Trophoblast cell (in vitro differentiated cells and primary cell): ENCODE measurements around the gene KIT. TPM values are rescaled to one million over a fixed set of nuclear protein-coding genes. Genes with fewer than 3 reads are reported as not detected.

ENCODE experiments used
- DNase-seq, 2 donors: peaks; one replicate each; pipeline ENCODE4 v3.0.0-alpha.2; 2016
- H2AFZ ChIP-seq: 2 replicates; pipeline ENCODE4 v1.6.1; 2013; ENCODE audit warnings: low read length, moderate library complexity, mild to moderate bottlenecking; ENCODE audit not compliant: insufficient read depth, poor library complexity
- H2AK5ac ChIP-seq: 2 replicates; pipeline ENCODE4 v1.6.1; 2013; ENCODE audit warnings: mild to moderate bottlenecking, low read length
- H2BK120ac ChIP-seq: 2 replicates; pipeline ENCODE4 v1.6.1; 2013; ENCODE audit warnings: low read length, mild to moderate bottlenecking, moderate library complexity; ENCODE audit not compliant: insufficient read depth, poor library complexity
- H2BK12ac ChIP-seq: 2 replicates; pipeline ENCODE4 v1.6.1; 2013; ENCODE audit warnings: mild to moderate bottlenecking, low read length, moderate library complexity
- H2BK5ac ChIP-seq: 2 replicates; pipeline ENCODE4 v1.6.1; 2013; ENCODE audit warnings: low read length, low read depth, moderate library complexity, mild to moderate bottlenecking; ENCODE audit not compliant: poor library complexity
- H3K14ac ChIP-seq: 2 replicates; pipeline ENCODE4 v1.6.1; 2013; ENCODE audit warnings: mild to moderate bottlenecking, low read length
- H3K18ac ChIP-seq: 2 replicates; pipeline ENCODE4 v1.6.1; 2013; ENCODE audit warnings: mild to moderate bottlenecking, low read length
- H3K23ac ChIP-seq: 2 replicates; pipeline ENCODE4 v1.6.1; 2013; ENCODE audit warnings: low read length
- H3K27ac ChIP-seq: 2 replicates; pipeline ENCODE4 v1.5.1; 2013; ENCODE audit warnings: low read depth, mild to moderate bottlenecking, inconsistent platforms, low read length, moderate library complexity
- H3K27me3 ChIP-seq: 2 replicates; pipeline ENCODE4 v1.6.1; 2013; ENCODE audit warnings: inconsistent platforms, mild to moderate bottlenecking, low read length, moderate library complexity; ENCODE audit not compliant: insufficient read depth
- H3K36me3 ChIP-seq, 2 experiments: 1 replicate in 1 of 2; 2 replicates in 1 of 2; pipeline ENCODE4 v1.6.1; 2013; ENCODE audit warnings: low read length in 2 of 2, mild to moderate bottlenecking in 2 of 2, moderate library complexity in 1 of 2; ENCODE audit not compliant: insufficient read depth in 2 of 2, control insufficient read depth in 1 of 2
- H3K4ac ChIP-seq: 2 replicates; pipeline ENCODE4 v1.6.1; 2013; ENCODE audit warnings: low read depth, mild to moderate bottlenecking, low read length, moderate library complexity
- H3K4me1 ChIP-seq, 2 experiments: 1 replicate in 1 of 2; 2 replicates in 1 of 2; pipeline ENCODE4 v1.6.1; 2013; ENCODE audit warnings: low read length in 2 of 2, mild to moderate bottlenecking in 2 of 2, moderate library complexity in 1 of 2; ENCODE audit not compliant: insufficient read depth in 2 of 2, control insufficient read depth in 1 of 2
- H3K4me2 ChIP-seq: 2 replicates; pipeline ENCODE4 v1.6.1; 2013; ENCODE audit warnings: inconsistent platforms, mild to moderate bottlenecking, low read length, moderate library complexity
- H3K4me3 ChIP-seq: 2 replicates; pipeline ENCODE4 v1.5.1; 2013; ENCODE audit warnings: mild to moderate bottlenecking, low read depth, low read length, inconsistent platforms
- H3K79me1 ChIP-seq: one replicate; pipeline ENCODE4 v1.6.1; 2013; ENCODE audit warnings: low read length
- H3K79me2 ChIP-seq: 2 replicates; pipeline ENCODE4 v1.6.1; 2013; ENCODE audit warnings: low read length, mild to moderate bottlenecking; ENCODE audit not compliant: control insufficient read depth, insufficient read depth, poor library complexity
- H3K9ac ChIP-seq: 2 replicates; pipeline ENCODE4 v1.6.1; 2013; ENCODE audit warnings: mild to moderate bottlenecking, low read length
- H3K9me3 ChIP-seq: 2 replicates; pipeline ENCODE4 v1.6.1; 2013; ENCODE audit warnings: low read depth, mild to moderate bottlenecking, control low read depth, inconsistent platforms, low read length; ENCODE audit not compliant: insufficient read depth
- H4K12ac ChIP-seq: 2 replicates; pipeline ENCODE4 v1.6.1; 2013; ENCODE audit warnings: low read depth, mild to moderate bottlenecking, low read length, moderate library complexity
- H4K8ac ChIP-seq: 2 replicates; pipeline ENCODE4 v1.6.1; 2013; ENCODE audit warnings: low read depth, mild to moderate bottlenecking, low read length, moderate library complexity
- H4K91ac ChIP-seq: one replicate; pipeline ENCODE4 v1.6.1; 2013; ENCODE audit warnings: low read depth, mild to moderate bottlenecking, low read length, moderate library complexity
- WGBS: extraction: QIAGEN DNeasy Blood & Tissue Kit; methylation state at CpG from one replicate; pipeline ENCODE4 v1.1.7; 2013; ENCODE audit warnings: missing lambda C conversion rate; ENCODE audit not compliant: insufficient read length, insufficient coverage; ENCODE audit errors: extremely low coverage; 5-methylcytosine and 5-hydroxymethylcytosine counted together
- polyA plus RNA-seq: library from polyadenylated mRNA; stranded (reverse); fragments of 200-250 nt; gene quantifications from 2 replicates; pipeline ENCODE4 v1.2.3, GENCODE V29; 2013

The KIT gene
- polyA plus RNA-seq, result 1.4 and 2.0 TPM in 2 replicates

GRCh38 chr4:54657551-54658251 lies at the start of gene KIT:
Gene KIT (plus strand): TSS chr4:54657957. CDS start chr4:54658015, 58 bp downstream.
- peaks cover 8 to 17% of the 10 kb centered on the region in 2 experiments for H3K4me1 ChIP-seq
- no peak within 1 kb of the TSS for H3K18ac ChIP-seq
- H3K9ac ChIP-seq, result peak within 1 kb of the TSS; percentile 32
- no peak within 1 kb of the TSS for H2BK5ac ChIP-seq
- no peak within 1 kb of the TSS for H4K91ac ChIP-seq
- H2AK5ac ChIP-seq, result no peak within 1 kb of the TSS
- peaks cover 16% of the 10 kb centered on the region for H3K27me3 ChIP-seq
- no peak within 1 kb of the TSS for H2BK120ac ChIP-seq
- no peak within 1 kb of the TSS for H4K12ac ChIP-seq
- H2BK12ac ChIP-seq, result no peak within 1 kb of the TSS
- no peak within 1 kb of the TSS for H3K14ac ChIP-seq
- DNase-seq, result peak in 1 of 2 donors; percentile 33
- H3K79me2 ChIP-seq, result no peaks in the 10 kb centered on the region
- H3K23ac ChIP-seq, result no peak within 1 kb of the TSS
- peak within 1 kb of the TSS; percentile 42 for H2AFZ ChIP-seq
- no peak within 1 kb of the TSS for H3K4ac ChIP-seq
- H3K9me3 ChIP-seq, result peaks cover 2% of the 10 kb centered on the region
- H3K4me3 ChIP-seq, result peak within 1 kb of the TSS; percentile 63
- H4K8ac ChIP-seq, result no peak within 1 kb of the TSS
- H3K36me3 ChIP-seq, result no peaks in the 10 kb centered on the region
- H3K79me1 ChIP-seq, result no peaks in the 10 kb centered on the region
- H3K27ac ChIP-seq, result no peak within 1 kb of the TSS
- peak within 1 kb of the TSS; percentile 88 for H3K4me2 ChIP-seq
- no CpG with 5 or more reads among the region's 72 CpGs for WGBS

DNA sequence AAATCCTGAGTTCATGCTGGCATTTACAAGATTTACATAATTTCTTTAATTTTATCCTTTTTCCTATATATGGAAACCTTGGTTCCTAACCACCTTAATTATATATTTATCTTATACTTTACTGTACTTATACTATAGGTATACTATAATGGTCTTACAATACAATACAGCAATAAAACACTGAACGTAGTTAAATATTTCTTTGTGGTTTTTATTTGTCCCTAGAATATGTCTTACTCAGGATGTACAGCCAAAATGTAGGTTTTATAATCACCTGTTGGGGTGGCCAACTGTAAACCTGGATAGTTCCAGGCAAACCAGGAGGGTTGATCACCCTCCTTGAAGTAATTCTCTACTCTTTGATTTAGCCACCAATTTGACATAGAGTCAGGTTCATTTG lies 48.4 kb upstream of the KIT start:
- no peak overlapping the region for H3K4me2 ChIP-seq
- no peak overlapping the region for H3K9ac ChIP-seq
- no peak overlapping the region for H3K23ac ChIP-seq
- no peaks in the 10 kb centered on the region for H3K9me3 ChIP-seq
- H2AFZ ChIP-seq, result no peak overlapping the region
- WGBS, result no CpG with 5 or more reads among the region's 1 CpG
- H4K12ac ChIP-seq, result no peak overlapping the region
- no peak overlapping the region for H2BK5ac ChIP-seq
- H3K36me3 ChIP-seq, result no peaks in the 10 kb centered on the region
- no peak overlapping the region for H3K4me3 ChIP-seq
- H3K79me1 ChIP-seq, result no peaks in the 10 kb centered on the region
- H3K14ac ChIP-seq, result no peak overlapping the region
- H2AK5ac ChIP-seq, result no peak overlapping the region
- H3K4ac ChIP-seq, result no peak overlapping the region
- DNase-seq, result no peak
- no peak overlapping the region for H2BK120ac ChIP-seq
- no peak overlapping the region for H4K8ac ChIP-seq
- H3K4me1 ChIP-seq, result no peaks in the 10 kb centered on the region
- H3K27ac ChIP-seq, result no peak overlapping the region
- H3K27me3 ChIP-seq, result no peaks in the 10 kb centered on the region
- no peaks in the 10 kb centered on the region for H3K79me2 ChIP-seq
- H3K18ac ChIP-seq, result no peak overlapping the region
- no peak overlapping the region for H4K91ac ChIP-seq
- no peak overlapping the region for H2BK12ac ChIP-seq

GRCh38 chr4:54614149-54614548 lies 43.6 kb upstream of the KIT start:
- Histone ChIP-seq H3K4ac (no peak overlapping the region), H2AK5ac (no peak overlapping the region), H2AFZ (no peak overlapping the region), H3K14ac (no peak overlapping the region), H2BK5ac (no peak overlapping the region), H3K4me1 (no peaks in the 10 kb centered on the region), H4K8ac (no peak overlapping the region), H3K27me3 (no peaks in the 10 kb centered on the region), H3K27ac (no peak overlapping the region), H3K23ac (no peak overlapping the region), H3K18ac (no peak overlapping the region), H3K36me3 (no peaks in the 10 kb centered on the region), H3K9me3 (no peaks in the 10 kb centered on the region), H3K79me1 (no peaks in the 10 kb centered on the region), H4K12ac (no peak overlapping the region), H2BK120ac (no peak overlapping the region), H3K4me2 (no peak overlapping the region), H3K4me3 (no peak overlapping the region), H2BK12ac (no peak overlapping the region), H3K9ac (no peak overlapping the region), H4K91ac (no peak overlapping the region), H3K79me2 (no peaks in the 10 kb centered on the region)
- no peak for DNase-seq
- WGBS, result no CpG with 5 or more reads among the region's 4 CpGs

DNA sequence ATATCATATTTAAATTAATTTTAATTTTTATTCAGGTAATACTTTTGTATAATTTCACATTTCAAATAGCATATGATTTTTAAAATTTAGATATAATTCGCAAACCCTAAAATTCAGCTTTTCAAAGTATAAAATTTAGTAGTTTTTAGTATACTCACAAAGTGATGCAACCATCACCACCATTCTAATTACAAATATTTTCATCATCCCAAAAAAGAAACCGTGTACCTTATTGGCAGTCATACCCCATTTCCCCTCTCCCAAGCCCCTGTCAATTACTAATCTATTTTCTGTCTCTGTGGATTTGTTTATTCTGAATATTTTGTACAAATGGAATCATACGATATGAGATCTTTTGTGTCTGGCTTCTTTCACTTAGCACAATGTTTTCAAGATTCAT lies 37.0 kb upstream of the KIT start:
- H3K79me2 ChIP-seq, result no peaks in the 10 kb centered on the region
- H2BK120ac ChIP-seq, result no peak overlapping the region

More for the DNA sequence above, 37.0 kb upstream of the KIT start:
- Histone ChIP-seq H3K27ac (no peak overlapping the region), H3K23ac (no peak overlapping the region), H3K36me3 (no peaks in the 10 kb centered on the region), H3K18ac (no peak overlapping the region), H2AFZ (no peak overlapping the region), H3K79me1 (no peaks in the 10 kb centered on the region), H2BK12ac (no peak overlapping the region), H3K4me3 (no peak overlapping the region), H3K14ac (no peak overlapping the region), H4K91ac (no peak overlapping the region), H2AK5ac (no peak overlapping the region), H3K4me2 (no peak overlapping the region), H2BK5ac (no peak overlapping the region), H3K9me3 (no peaks in the 10 kb centered on the region), H4K8ac (no peak overlapping the region), H4K12ac (no peak overlapping the region), H3K4me1 (peaks cover 0 to 6% of the 10 kb centered on the region in 2 experiments), H3K9ac (no peak overlapping the region), H3K4ac (no peak overlapping the region), H3K27me3 (no peaks in the 10 kb centered on the region)
- no CpG with 5 or more reads among the region's 3 CpGs for WGBS
- DNase-seq, result no peak
